Neuronal stem cell (in vitro differentiated cells): ENCODE results near the gene MYO16.

Source experiments
- DNase-seq: peaks from one replicate; pipeline ENCODE4 v3.0.0-alpha.2; 2013; ENCODE audit warnings: low spot score
- H2AFZ ChIP-seq: one replicate; pipeline ENCODE4 v1.6.1; 2013; ENCODE audit warnings: mild to moderate bottlenecking, low read length, inconsistent platforms
- H2AK5ac ChIP-seq: 2 replicates; pipeline ENCODE4 v1.6.1; 2013; ENCODE audit warnings: low read depth, mild to moderate bottlenecking, inconsistent platforms, low read length, moderate library complexity, mixed read lengths
- H2BK120ac ChIP-seq: 2 replicates; pipeline ENCODE4 v1.6.1; 2013; ENCODE audit warnings: low read depth, mild to moderate bottlenecking, inconsistent platforms, low read length, moderate library complexity, mixed read lengths
- H2BK12ac ChIP-seq: one replicate; pipeline ENCODE4 v1.6.1; 2013; ENCODE audit warnings: low read length, inconsistent platforms
- H2BK15ac ChIP-seq: 2 replicates; pipeline ENCODE4 v1.6.1; 2013; ENCODE audit warnings: mild to moderate bottlenecking, low read length, inconsistent platforms, mixed read lengths
- H2BK5ac ChIP-seq: one replicate; pipeline ENCODE4 v1.6.1; 2013; ENCODE audit warnings: inconsistent platforms, mild to moderate bottlenecking, low read length, moderate library complexity
- H3K14ac ChIP-seq: one replicate; pipeline ENCODE4 v1.6.1; 2013; ENCODE audit warnings: low read length, inconsistent platforms
- H3K18ac ChIP-seq: 2 replicates; pipeline ENCODE4 v1.6.1; 2013; ENCODE audit warnings: low read length, inconsistent platforms
- H3K23ac ChIP-seq: 2 replicates; pipeline ENCODE4 v1.6.1; 2013; ENCODE audit warnings: low read depth, mild to moderate bottlenecking, mixed read lengths, low read length, inconsistent platforms; ENCODE audit not compliant: poor library complexity
- H3K27ac ChIP-seq: replicated peaks from 3 replicates; pipeline ENCODE4 v1.5.1; 2013; ENCODE audit warnings: low read length, inconsistent platforms
- H3K27me3 ChIP-seq, 3 experiments: 2 replicates each; pipeline ENCODE4 v1.6.1; 2013; ENCODE audit warnings: low read length in 3 of 3, mild to moderate bottlenecking in 2 of 3, inconsistent platforms in 1 of 3, low read depth in 1 of 3, mixed read lengths in 1 of 3, moderate library complexity in 1 of 3; ENCODE audit not compliant: control insufficient read depth in 3 of 3, insufficient read depth in 3 of 3
- H3K36me3 ChIP-seq, 2 donors: replicated peaks in 1 of 2; 2 replicates each; pipeline ENCODE4 v1.6.1; 2013; ENCODE audit warnings: low read length in 2 of 2; ENCODE audit not compliant: control insufficient read depth in 2 of 2, insufficient read depth in 2 of 2
- H3K4ac ChIP-seq: 2 replicates; pipeline ENCODE4 v1.6.1; 2013; ENCODE audit warnings: inconsistent platforms, mild to moderate bottlenecking, low read length, moderate library complexity
- H3K4me1 ChIP-seq, 2 donors: 1 replicate in 1 of 2; 2 replicates in 1 of 2; pipeline ENCODE4 v1.6.1; 2013; ENCODE audit warnings: low read length in 2 of 2, low read depth in 1 of 2; ENCODE audit not compliant: control insufficient read depth in 2 of 2, insufficient read depth in 1 of 2
- H3K4me2 ChIP-seq: one replicate; pipeline ENCODE4 v1.6.1; 2013; ENCODE audit warnings: mild to moderate bottlenecking, low read length, inconsistent platforms; ENCODE audit not compliant: insufficient read depth, poor library complexity, severe bottlenecking
- H3K4me3 ChIP-seq, 2 donors: 2 replicates each; pipeline ENCODE4 v1.5.1; 2013; ENCODE audit warnings: low read length in 2 of 2, mild to moderate bottlenecking in 2 of 2, inconsistent platforms in 1 of 2, moderate library complexity in 1 of 2
- H3K79me1 ChIP-seq: one replicate; pipeline ENCODE4 v1.6.1; 2013; ENCODE audit warnings: low read depth, mild to moderate bottlenecking, inconsistent platforms, low read length, moderate library complexity
- H3K9ac ChIP-seq: one replicate; pipeline ENCODE4 v1.6.1; 2013; ENCODE audit warnings: mild to moderate bottlenecking, low read depth, low read length, inconsistent platforms; ENCODE audit not compliant: poor library complexity
- H3K9me3 ChIP-seq, 2 donors: replicated peaks in 1 of 2; 2 replicates each; pipeline versions ENCODE3 to v1.6.1; 2013; ENCODE audit warnings: low read length in 2 of 2, mild to moderate bottlenecking in 2 of 2, inconsistent platforms in 1 of 2, low read depth in 1 of 2, mixed read lengths in 1 of 2, moderate library complexity in 1 of 2; ENCODE audit not compliant: control insufficient read depth in 2 of 2, insufficient read depth in 1 of 2
- H4K8ac ChIP-seq: one replicate; pipeline ENCODE4 v1.6.1; 2013; ENCODE audit warnings: low read depth, mild to moderate bottlenecking, inconsistent platforms, low read length, moderate library complexity
- H4K91ac ChIP-seq: one replicate; pipeline ENCODE4 v1.6.1; 2013; ENCODE audit warnings: low read length, low read depth, mild to moderate bottlenecking, inconsistent platforms; ENCODE audit not compliant: poor library complexity
- WGBS, 2 donors: extraction: QIAGEN DNeasy Blood & Tissue Kit; methylation state at CpG; one replicate each; pipeline ENCODE4 v1.1.7; 2013; ENCODE audit warnings: missing lambda C conversion rate in 2 of 2, mixed read lengths in 1 of 2; ENCODE audit not compliant: insufficient read length in 2 of 2, insufficient replicate concordance in 1 of 2; ENCODE audit errors: extremely low coverage in 2 of 2; 5-methylcytosine and 5-hydroxymethylcytosine counted together

Gene MYO16

DNA sequence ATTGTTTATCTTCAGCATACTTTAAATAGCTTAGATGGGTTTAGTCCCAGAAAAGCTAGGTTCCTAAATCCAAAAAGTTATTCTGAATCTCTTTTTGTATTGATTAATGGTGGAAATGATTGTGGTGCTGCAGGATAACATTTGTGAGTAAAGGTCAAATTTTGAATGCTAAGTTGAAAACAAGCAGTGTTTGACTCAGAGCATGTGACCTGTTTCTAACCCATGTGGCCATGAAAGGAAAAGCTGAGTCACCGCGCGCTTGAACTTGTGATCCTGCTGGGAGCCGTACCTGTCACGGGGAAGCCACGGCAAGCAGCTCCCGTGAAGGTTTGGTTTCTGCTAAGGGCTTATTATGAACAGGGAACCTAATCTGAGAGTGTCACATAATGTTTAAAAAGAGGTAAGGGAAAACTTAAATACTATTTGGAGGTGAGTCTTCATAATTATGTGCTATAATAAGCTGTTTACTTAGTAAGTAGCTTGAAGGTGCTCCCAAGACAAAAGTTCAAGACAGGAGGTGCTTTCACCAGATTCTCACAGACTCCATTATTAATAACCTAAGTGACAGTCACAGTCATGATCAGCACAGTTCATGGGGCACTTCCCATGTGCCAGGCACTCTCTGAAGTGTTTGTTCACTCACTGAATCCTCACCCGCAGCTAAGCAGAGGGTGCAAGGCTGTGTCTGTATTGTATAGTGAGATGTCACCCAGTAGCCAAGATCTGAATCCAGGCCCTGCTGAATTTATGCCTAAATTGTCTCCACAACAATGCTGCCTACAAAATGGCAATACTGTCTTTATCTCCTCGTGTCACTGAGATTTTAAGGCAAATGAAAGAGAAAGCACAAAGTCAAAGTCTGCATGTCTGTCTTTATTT is 286.5 kb downstream of the MYO16 start:
- Histone ChIP-seq H3K27me3 (no peaks in the 10 kb centered on the region), H2AFZ (peak overlapping the region; percentile 25), H2BK5ac (no peak overlapping the region), H3K14ac (no peak overlapping the region), H3K79me1 (no peaks in the 10 kb centered on the region), H3K18ac (no peak overlapping the region), H2BK12ac (no peak overlapping the region), H3K4me1 (peaks cover 2 to 9% of the 10 kb centered on the region in 2 donors), H3K4me2 (no peak overlapping the region), H3K4ac (no peak overlapping the region), H2BK120ac (no peak overlapping the region), H3K9me3 (no peaks in the 10 kb centered on the region), H3K27ac (no peak overlapping the region), H3K23ac (no peak overlapping the region), H2AK5ac (no peak overlapping the region), H2BK15ac (no peak overlapping the region), H4K91ac (no peak overlapping the region), H3K4me3 (no peak overlapping the region), H3K9ac (no peak overlapping the region), H3K36me3 (no peaks in the 10 kb centered on the region), H4K8ac (no peak overlapping the region)
- DNase-seq, result no peak
- no CpG with 5 or more reads among the region's 9 CpGs for WGBS, 2 donors

DNA sequence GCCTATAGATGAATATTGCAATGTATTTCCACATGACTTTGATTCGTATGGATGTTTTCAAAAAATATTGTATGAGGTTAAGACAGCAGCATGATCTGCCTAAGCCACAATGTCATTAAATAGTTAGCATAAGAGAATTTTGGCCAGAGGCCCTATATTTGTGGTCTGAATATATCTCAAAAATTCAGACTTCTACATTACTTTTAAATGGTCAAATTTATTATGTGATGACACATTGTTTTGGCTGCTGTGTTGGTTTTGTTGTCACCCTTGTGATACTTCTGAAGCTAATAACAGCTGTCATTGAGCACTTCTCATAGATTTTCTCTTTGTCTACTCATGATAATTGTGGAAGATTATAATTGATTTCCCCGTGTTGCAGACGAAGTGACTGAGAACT is 288.2 kb downstream of the MYO16 start:
- Histone ChIP-seq H4K91ac (no peak overlapping the region), H3K14ac (no peak overlapping the region), H3K23ac (no peak overlapping the region), H3K4me2 (no peak overlapping the region), H3K9me3 (no peaks in the 10 kb centered on the region), H2AFZ (no peak overlapping the region), H2BK15ac (no peak overlapping the region), H2BK120ac (no peak overlapping the region), H3K27ac (no peak overlapping the region), H3K9ac (no peak overlapping the region), H3K18ac (no peak overlapping the region), H3K4me3 (no peak overlapping the region), H3K4ac (no peak overlapping the region), H4K8ac (no peak overlapping the region), H3K4me1 (peaks cover under 1 to 9% of the 10 kb centered on the region in 2 donors), H3K27me3 (no peaks in the 10 kb centered on the region), H2AK5ac (no peak overlapping the region), H2BK5ac (no peak overlapping the region), H2BK12ac (no peak overlapping the region), H3K79me1 (no peaks in the 10 kb centered on the region), H3K36me3 (no peaks in the 10 kb centered on the region)
- DNase-seq, result no peak
- WGBS, 2 donors, result no CpG with 5 or more reads among the region's 3 CpGs

DNA sequence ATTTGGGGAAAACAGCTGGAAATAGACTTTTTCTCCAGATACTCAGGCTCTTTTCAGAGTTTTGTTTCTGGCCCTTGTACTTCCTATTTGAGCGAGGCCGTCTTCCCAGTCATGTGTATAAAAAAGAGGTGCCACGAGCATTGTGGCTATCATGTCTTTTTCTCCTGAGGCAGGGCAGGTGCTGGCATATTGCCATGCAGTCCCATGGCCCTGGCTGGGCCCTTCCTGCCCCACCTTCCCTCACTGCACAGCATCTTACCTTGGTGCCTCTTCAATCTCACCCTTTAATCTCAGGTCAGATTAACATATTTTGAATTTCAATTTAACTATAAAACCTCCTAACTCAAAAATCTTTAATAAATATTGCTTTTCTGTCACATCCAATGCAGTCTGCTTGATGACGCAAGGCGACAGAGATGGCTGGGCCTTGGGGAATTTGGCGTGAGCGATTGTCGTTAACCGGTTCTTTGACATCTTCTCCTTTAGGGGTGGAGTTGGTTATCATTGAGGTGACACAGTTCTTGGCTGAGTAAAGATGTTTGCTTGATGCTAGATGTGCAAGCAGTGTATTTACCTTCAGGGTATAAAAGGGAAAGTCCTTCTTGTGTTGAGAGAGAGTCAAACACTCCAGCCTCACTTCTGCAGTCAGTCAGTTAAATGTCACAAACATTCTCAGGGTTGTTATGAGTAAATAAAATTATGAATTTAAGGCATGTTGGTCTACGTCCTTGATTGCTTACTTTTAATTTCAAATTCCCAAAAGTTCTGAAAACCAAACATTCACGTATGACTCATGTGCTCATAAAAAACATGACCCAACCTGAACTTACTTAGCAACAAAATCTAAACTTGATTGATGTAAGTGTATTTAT is 289.9 kb downstream of the MYO16 start:
- no peaks in the 10 kb centered on the region for H3K36me3 ChIP-seq
- no peak overlapping the region for H3K4ac ChIP-seq
- H3K27ac ChIP-seq, result no peak overlapping the region
- H3K4me2 ChIP-seq, result no peak overlapping the region
- H2BK120ac ChIP-seq, result no peak overlapping the region
- H4K91ac ChIP-seq, result no peak overlapping the region
- H2BK5ac ChIP-seq, result no peak overlapping the region
- no CpG with 5 or more reads among the region's 11 CpGs for WGBS, 2 donors
- H3K9ac ChIP-seq, result no peak overlapping the region
- no peak overlapping the region for H2BK12ac ChIP-seq
- H3K14ac ChIP-seq, result no peak overlapping the region
- H3K27me3 ChIP-seq, result no peaks in the 10 kb centered on the region
- peaks cover 0 to 9% of the 10 kb centered on the region in 2 donors for H3K4me1 ChIP-seq
- H4K8ac ChIP-seq, result no peak overlapping the region
- no peak overlapping the region for H3K23ac ChIP-seq
- no peak overlapping the region for H2BK15ac ChIP-seq
- peaks cover 0 to 3% of the 10 kb centered on the region in 2 donors for H3K9me3 ChIP-seq
- H2AK5ac ChIP-seq, result no peak overlapping the region
- no peak overlapping the region for H3K4me3 ChIP-seq
- no peak overlapping the region for H3K18ac ChIP-seq
- no peaks in the 10 kb centered on the region for H3K79me1 ChIP-seq
- no peak overlapping the region for H2AFZ ChIP-seq
- DNase-seq, result no peak

- Histone ChIP-seq H4K91ac (no peak overlapping the region), H3K14ac (no peak overlapping the region), H3K4me1 (peaks cover 0 to 9% of the 10 kb centered on the region in 2 donors), H3K36me3 (no peaks in the 10 kb centered on the region), H3K18ac (no peak overlapping the region), H3K4ac (no peak overlapping the region), H2BK12ac (no peak overlapping the region), H3K27me3 (no peaks in the 10 kb centered on the region), H2BK120ac (no peak overlapping the region), H3K79me1 (no peaks in the 10 kb centered on the region), H3K4me2 (no peak overlapping the region), H3K27ac (no peak overlapping the region), H3K23ac (no peak overlapping the region), H3K9ac (no peak overlapping the region), H2AFZ (no peak overlapping the region), H3K9me3 (peaks cover 0 to 3% of the 10 kb centered on the region in 2 donors), H2BK15ac (no peak overlapping the region), H2AK5ac (no peak overlapping the region), H2BK5ac (no peak overlapping the region), H3K4me3 (no peak overlapping the region), H4K8ac (no peak overlapping the region)
- no peak for DNase-seq
- no CpG with 5 or more reads among the region's 4 CpGs for WGBS, 2 donors
These were observed 290.7 kb downstream of the MYO16 start for GRCh38 chr13:108920137-108920536.
